Activated CD8-positive, alpha-beta memory T cell treated with anti-CD3 and anti-CD28 coated beads, Interleukin-2, amount 50 U/mL, for 1 hour (primary cell): ENCODE data around the gene MPV17L.
"Not testable (repeated sequence)": the region's sequence is repeated elsewhere in the genome, so short reads cannot be mapped to it uniquely, and the experiment has no call there.

ENCODE experiments used
- DNase-seq: peaks from one replicate; pipeline ENCODE4 v3.0.0-alpha.2; 2020; ENCODE audit errors: extremely low read depth

Gene MPV17L

DNA sequence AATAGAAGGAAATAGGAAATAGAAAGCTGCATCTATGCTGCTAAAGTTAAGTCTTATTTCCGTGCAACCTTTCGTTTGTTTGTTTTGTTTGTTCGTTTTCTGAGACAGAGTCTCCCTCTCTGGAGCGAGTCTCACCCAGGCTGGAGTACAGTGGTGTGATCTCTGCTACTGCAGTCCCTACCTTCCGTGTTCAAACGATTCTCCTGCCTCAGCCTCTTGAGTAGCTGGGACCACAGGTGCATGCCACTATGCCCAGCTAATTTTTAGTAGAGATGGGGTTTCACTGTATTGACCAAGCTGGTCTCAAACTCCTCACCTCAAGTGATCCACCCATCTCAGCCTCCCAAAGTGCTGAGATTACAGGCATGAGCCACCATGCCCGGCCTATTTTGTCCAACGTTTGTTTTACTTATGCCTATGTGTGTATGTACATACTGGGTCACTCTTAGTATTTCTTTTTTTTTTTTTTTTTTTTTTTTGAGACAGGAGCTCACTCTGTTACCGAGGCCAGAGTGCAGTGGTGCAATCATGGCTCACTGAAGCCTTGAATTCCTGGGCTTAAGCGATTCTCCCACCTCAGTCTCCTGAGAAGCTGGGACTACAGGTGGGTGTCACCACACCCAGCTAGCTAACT lies 55.7 kb downstream of the MPV17L start:
- no peak for DNase-seq

DNA sequence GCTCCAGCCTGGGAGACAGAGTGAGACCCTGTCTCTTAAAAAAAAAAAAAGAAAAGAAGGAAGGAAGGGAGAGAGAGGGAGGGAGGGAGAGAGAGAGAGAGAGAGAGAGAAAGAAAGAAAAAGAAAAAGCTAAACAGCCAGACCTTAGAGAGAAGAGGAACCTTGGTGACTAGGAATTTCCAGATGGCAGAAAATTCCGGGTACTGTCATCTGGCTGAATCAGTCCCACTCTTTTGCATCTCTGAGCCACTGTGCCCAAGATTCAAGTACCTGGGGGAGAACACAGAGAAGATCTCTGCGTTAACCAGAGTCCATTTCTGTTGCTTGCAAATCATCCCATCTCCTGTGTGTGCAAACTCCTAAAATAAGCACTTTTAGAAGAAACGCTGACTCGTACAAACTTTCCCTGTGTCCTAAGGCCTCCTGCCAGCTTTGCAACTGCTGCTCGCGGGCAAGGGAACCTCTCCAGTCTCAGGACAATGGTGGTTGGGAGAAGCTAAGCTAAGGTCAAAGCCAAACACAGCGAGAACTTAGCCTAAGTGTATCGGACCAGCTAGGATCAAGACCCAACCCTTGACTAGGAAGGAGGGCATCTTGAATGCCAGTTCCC lies 56.8 kb downstream of the MPV17L start:
- no peak for DNase-seq

DNA sequence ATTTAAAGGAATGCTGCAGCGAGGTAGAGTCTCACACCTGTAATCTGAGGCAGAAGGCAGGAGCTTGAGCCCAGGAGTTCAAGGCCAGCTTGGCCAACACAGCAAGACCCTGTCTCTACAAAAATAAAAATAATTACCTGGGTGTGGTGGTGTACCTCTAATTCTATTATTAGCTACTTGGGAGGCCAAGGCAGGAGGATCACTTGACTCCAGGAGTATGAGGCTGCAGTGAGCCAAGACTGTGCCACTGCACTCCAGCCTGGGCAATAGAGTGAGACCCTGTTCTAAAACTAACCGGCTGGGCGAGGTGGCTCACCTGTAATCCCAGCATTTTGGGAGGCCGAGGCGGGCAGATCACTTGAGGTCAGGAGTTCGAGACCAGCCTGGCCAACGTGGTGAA lies 57.7 kb downstream of the MPV17L start:
- not testable (repeated sequence) for DNase-seq

DNA sequence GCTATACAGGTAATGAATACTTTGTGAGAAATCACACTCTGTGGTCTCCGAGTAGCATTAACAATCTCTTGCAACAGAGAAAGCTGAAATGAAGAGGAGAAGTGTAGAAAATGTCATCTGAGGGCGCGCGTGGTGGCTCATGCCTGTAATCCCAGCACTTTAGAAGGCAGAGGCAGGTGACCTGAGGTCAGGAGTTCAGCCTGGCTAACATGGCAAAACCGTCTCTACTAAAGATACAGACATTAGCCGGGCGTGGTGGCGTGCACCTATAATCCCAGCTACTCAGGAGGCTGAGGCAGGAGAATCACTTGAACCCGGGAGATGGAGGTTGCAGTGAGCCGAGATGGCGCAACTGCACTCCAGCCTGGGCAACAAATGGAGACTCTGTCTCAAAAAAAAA lies 59.4 kb downstream of the MPV17L start:
- not testable (repeated sequence) for DNase-seq

DNA sequence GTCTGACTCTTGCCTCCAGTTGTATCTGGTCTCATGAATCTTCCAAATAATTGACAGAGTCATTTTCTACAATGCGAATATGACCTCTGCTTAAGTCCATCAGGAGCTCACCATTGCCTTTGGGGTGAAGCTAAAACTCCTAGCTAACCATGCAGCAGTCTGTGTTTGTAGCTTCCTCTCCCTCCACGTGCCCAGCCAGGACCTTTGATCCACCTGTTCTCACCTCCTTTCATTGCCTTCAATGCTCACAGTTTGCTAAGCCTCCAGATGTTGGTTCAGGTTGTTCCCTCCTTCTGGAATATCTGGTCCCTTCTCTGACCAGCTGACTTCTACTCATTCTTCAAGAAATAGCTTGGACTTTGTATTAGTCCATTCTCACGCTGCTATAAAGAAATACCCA lies 61.8 kb downstream of the MPV17L start:
- no peak for DNase-seq

DNA sequence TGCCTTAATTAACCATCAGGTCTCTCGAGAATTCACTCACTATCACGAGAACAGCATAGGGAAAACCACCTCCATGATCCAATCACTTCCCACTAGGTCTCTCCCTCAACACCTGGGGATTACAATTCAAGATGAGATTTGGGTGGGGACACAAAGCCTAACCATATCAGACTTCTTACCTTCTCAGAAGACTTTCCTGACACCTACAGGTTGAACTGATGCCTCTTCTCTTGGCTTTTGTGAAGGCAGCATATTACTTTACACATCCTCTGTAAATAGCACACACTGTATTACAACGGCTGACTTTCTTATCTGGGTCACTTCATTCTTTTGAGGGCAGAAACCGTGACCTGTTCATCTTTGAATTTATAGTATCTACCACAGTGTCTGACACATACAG lies 62.4 kb downstream of the MPV17L start:
- DNase-seq = no peak

DNA sequence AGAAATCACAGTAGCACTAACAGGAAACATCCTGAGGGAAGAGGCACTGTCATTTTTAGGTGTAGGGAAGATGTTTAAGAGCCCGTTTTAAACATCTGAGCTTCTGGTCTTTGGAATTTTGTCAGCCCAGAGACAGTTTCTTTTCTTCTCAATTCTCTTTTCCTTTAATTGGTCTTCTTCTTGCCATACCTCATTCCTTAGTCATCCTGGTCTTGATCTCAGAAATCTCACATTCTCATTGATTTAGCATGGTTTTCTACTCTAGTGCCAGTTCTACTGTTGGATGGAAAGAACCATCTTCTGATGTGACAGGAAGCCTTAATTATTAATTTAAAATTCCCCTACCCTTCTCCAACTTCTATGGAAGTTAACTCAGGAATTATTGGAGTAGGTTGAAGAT lies 64.2 kb downstream of the MPV17L start:
- no peak for DNase-seq

DNA sequence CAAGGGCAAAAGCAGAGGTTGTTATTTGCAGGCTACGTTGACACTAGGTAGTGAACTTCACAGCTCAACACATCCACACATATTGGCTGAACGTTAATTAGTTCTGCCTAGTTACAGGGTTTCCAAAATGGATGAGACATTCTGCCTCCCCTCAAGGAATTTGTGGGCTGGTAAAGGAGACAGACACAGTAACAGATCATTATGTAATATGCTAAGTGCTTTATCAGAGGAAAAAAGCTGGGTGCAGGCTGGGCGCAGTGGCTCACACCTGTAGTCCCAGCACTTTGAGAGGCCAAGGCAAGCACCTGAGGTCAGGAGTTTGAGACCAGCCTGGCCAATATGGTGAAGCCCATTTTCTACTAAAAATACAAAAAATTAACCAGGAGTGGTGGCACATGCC lies 65.0 kb downstream of the MPV17L start:
- no peak for DNase-seq

DNA sequence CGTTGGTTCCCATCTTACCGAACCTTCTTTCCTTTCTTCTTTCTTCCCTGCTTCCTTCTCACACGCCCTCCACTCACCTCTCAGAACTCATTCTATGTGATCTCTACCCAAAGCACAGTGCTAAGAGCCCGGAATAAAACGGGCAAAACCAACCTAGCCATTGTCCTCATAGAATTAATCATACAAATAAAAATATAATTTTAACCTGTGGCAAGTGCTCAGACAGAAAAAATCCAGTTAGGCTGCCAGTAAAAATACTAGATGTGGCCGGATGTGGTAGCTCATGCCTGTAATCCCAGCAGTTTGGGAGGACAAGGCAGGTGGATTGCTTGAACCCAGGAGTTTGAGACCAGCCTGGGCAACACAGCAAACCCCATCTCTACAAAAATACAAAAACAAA lies 65.8 kb downstream of the MPV17L start:
- DNase-seq = no peak
